Measurements from ENCODE around the gene IGIP. TPM values are rescaled to one million over a fixed set of nuclear protein-coding genes. Genes with fewer than 3 reads are reported as not detected.

The IGIP gene
- total RNA-seq, 1 experiment from 2014 or later, result 1.7 TPM

DNA sequence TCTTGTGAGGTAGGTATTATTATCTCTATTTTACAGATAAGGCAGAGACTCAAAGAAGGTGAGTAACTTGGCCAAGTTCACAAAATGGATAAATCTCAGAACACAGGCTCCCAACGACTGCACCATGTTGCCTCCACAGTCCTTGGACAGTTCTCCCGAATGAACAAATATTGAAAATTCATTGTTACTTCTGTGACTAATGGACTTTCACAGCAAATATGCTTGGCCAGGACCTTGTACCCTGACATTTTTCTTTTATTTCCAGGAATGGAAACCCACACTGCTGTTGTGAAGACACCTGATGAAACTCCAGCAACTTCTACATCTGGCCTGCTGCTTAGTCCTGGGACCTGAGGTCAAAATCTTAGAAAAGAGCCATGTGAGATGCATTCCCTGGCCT, 46.7 kb downstream of the IGIP start:
- Mint-ChIP-seq H3K4me3 (no peak overlapping the region), H3K27me3 (ENCODE audit: low read depth) (peaks cover 11% of the 10 kb centered on the region; the same call in 1 of the 2 replicates), H3K36me3 (no peaks in the 10 kb centered on the region), H3K9me3 (no peaks in the 10 kb centered on the region), H3K4me1 (peaks cover 14% of the 10 kb centered on the region), H3K27ac (no peak overlapping the region)
- TF ChIP-seq ZNF671 (CRISPR knock-in tag; IDR thresholded peaks at IDR 0.05) (no peak), GABPB1 (CRISPR knock-in tag; IDR thresholded peaks at IDR 0.05) (peak; percentile 62)
- TF ChIP-seq, protein P1, sequence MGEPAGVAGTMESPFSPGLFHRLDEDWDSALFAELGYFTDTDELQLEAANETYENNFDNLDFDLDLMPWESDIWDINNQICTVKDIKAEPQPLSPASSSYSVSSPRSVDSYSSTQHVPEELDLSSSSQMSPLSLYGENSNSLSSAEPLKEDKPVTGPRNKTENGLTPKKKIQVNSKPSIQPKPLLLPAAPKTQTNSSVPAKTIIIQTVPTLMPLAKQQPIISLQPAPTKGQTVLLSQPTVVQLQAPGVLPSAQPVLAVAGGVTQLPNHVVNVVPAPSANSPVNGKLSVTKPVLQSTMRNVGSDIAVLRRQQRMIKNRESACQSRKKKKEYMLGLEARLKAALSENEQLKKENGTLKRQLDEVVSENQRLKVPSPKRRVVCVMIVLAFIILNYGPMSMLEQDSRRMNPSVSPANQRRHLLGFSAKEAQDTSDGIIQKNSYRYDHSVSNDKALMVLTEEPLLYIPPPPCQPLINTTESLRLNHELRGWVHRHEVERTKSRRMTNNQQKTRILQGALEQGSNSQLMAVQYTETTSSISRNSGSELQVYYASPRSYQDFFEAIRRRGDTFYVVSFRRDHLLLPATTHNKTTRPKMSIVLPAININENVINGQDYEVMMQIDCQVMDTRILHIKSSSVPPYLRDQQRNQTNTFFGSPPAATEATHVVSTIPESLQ (CRISPR knock-in tag; IDR thresholded peaks at IDR 0.05), result no peak
- ChIA-PET POLR2A (no interaction called here), CTCF (no interaction called here)
- ATAC-seq, result no peak
- no peak for DNase-seq (ENCODE audit: low spot score)

DNA sequence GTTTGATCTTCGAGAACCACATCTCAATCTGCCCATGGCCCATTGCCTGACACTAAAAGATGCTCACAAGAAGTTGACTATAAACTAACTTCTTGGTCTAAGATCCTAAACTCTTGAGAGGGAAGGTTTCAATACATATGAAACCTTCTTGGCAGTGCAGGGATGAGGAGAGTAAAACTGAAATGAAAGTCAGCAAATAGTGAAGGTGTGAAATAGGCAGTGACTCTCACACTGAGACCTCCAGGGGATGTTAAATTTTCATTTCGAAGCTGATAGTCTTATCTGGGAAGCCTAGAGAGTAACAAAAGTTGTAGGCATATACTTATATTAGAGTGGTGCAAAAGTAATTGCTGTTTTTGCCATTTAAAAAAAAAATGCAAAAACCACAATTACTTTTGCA, 48.3 kb downstream of the IGIP start:
- Mint-ChIP-seq H3K4me3 (peak overlapping the region; percentile 87), H3K27ac (peak overlapping the region; percentile 31; the same call in 1 of the 2 replicates), H3K9me3 (no peaks in the 10 kb centered on the region), H3K36me3 (no peaks in the 10 kb centered on the region), H3K4me1 (peaks cover 11% of the 10 kb centered on the region), H3K27me3 (ENCODE audit: low read depth) (peaks cover 11% of the 10 kb centered on the region; the same call in 1 of the 2 replicates)
- POLR2A ChIA-PET, result no interaction called here
- DNase-seq (ENCODE audit: low spot score), result no peak
- TF ChIP-seq RORB (CRISPR knock-in tag; IDR thresholded peaks at IDR 0.05), result no peak
- TF ChIP-seq FOXK1 (CRISPR knock-in tag; IDR thresholded peaks at IDR 0.05), result no peak
- TF ChIP-seq, protein P2, sequence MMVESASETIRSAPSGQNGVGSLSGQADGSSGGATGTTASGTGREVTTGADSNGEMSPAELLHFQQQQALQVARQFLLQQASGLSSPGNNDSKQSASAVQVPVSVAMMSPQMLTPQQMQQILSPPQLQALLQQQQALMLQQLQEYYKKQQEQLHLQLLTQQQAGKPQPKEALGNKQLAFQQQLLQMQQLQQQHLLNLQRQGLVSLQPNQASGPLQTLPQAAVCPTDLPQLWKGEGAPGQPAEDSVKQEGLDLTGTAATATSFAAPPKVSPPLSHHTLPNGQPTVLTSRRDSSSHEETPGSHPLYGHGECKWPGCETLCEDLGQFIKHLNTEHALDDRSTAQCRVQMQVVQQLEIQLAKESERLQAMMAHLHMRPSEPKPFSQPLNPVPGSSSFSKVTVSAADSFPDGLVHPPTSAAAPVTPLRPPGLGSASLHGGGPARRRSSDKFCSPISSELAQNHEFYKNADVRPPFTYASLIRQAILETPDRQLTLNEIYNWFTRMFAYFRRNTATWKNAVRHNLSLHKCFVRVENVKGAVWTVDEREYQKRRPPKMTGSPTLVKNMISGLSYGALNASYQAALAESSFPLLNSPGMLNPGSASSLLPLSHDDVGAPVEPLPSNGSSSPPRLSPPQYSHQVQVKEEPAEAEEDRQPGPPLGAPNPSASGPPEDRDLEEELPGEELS (CRISPR knock-in tag; IDR thresholded peaks at IDR 0.05), result no peak
- TF ChIP-seq ZNF138 (CRISPR knock-in tag; conservative IDR thresholded peaks at IDR 0.05), result no peak
- TF ChIP-seq, protein P3, sequence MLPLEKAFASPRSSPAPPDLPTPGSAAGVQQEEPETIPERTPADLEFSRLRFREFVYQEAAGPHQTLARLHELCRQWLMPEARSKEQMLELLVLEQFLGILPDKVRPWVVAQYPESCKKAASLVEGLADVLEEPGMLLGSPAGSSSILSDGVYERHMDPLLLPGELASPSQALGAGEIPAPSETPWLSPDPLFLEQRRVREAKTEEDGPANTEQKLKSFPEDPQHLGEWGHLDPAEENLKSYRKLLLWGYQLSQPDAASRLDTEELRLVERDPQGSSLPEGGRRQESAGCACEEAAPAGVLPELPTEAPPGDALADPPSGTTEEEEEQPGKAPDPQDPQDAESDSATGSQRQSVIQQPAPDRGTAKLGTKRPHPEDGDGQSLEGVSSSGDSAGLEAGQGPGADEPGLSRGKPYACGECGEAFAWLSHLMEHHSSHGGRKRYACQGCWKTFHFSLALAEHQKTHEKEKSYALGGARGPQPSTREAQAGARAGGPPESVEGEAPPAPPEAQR (CRISPR knock-in tag; IDR thresholded peaks at IDR 0.05), result no peak
- TF ChIP-seq, protein P4, sequence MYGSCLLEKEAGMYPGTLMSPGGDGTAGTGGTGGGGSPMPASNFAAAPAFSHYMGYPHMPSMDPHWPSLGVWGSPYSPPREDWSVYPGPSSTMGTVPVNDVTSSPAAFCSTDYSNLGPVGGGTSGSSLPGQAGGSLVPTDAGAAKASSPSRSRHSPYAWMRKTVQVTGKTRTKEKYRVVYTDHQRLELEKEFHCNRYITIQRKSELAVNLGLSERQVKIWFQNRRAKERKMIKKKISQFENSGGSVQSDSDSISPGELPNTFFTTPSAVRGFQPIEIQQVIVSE (CRISPR knock-in tag; IDR thresholded peaks at IDR 0.05; ENCODE audit: borderline replicate concordance), result no peak
- TF ChIP-seq OVOL2 (CRISPR knock-in tag; IDR thresholded peaks at IDR 0.05; ENCODE audit: borderline replicate concordance), result no peak
- no peak for TF ChIP-seq NFATC4 (CRISPR knock-in tag; IDR thresholded peaks at IDR 0.05)
- TF ChIP-seq SOX15 (CRISPR knock-in tag; IDR thresholded peaks at IDR 0.05), result no peak
- no peak for TF ChIP-seq GTF2I (CRISPR knock-in tag; conservative IDR thresholded peaks at IDR 0.05)
- TF ChIP-seq SMAD4 (CRISPR knock-in tag; IDR thresholded peaks at IDR 0.05), result no peak
- TF ChIP-seq ZNF232 (CRISPR knock-in tag; IDR thresholded peaks at IDR 0.05), result no peak
- no peak for TF ChIP-seq ZNF263 (CRISPR knock-in tag; IDR thresholded peaks at IDR 0.05; ENCODE audit: low read depth)
- CTCF ChIA-PET, result interaction anchor here (0.8 to 3.0 kb wide), 12 partner anchors 9 to 178 kb away, joined by 3 to 13 read pairs (median 4); partner anchors contain the start of gene HBEGF
- no peak for ATAC-seq

Data from WTC11 (cell line).